ENCODE data around the gene ISCA2.
A peak's percentile ranks its signal among the peaks of the same experiment; 100 is the strongest.

ISCA2 gene

DNA sequence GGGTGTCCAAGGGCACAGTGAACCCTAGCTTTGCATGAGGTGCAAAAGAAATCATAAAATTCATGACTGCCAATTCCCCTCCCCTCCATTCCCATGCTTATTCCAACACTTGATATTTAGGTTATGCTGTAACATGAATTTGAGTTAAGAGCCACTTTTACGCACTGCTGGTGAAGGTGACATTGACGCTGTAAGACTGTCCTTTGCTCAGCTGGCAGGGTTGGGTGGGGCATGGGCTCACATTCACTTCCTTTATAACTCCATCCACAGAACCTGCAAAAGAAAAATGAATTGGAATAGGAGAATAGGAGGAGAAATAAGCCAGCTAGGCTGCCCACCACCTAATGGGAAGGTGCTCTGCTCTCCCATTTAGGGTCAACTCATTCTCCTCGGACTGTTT lies 7.4 kb upstream of the ISCA2 start:
- DNase-seq = no peak

DNA sequence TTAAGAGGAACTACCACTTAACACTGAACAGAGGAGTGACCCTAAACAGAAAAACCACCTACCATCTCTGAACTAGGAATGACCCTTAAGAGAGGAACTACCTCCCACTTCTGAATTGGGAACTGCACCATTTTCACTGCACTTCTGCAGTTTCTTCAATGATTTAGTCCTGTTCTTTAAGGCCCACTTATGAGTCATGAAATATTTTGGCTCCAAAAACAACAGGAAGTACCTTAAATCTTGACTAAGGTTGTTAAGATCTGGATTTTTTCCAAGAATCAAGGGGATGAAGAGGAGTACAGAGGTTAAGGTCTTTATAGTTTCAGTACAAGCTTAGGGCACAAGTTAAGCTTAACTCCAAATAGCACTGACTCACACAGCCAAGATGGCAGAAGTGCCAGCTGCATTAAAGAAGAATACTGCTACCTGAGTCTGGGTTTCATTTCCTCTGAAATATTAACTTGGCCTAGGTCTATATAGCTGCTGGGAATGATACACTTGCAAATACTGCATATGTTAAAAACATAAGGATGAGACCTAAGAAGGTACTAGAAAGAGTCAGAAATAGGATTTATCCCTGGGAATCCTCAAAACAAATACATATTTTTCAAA lies 4.7 kb upstream of the ISCA2 start:
- DNase-seq = no peak

DNA sequence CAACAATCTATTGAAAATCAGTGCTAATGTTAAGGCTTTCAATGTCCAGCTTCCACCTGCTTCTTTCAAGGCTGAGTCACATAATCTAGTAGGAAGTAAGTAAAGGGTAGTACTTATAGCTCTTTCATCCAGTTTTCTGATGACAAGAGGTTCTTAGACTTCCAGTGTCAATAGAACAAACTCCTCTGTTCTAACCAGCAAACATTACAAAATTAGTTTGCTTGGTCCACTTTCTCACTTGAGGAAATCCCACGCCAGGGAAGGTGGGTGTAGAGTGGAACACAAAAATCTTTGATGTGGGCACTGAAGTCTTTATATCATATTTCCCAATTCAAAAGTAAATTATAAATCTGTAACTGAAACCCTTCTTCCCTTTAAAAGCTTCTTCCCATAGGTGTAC lies 3.1 kb upstream of the ISCA2 start:
- no peak for DNase-seq

DNA sequence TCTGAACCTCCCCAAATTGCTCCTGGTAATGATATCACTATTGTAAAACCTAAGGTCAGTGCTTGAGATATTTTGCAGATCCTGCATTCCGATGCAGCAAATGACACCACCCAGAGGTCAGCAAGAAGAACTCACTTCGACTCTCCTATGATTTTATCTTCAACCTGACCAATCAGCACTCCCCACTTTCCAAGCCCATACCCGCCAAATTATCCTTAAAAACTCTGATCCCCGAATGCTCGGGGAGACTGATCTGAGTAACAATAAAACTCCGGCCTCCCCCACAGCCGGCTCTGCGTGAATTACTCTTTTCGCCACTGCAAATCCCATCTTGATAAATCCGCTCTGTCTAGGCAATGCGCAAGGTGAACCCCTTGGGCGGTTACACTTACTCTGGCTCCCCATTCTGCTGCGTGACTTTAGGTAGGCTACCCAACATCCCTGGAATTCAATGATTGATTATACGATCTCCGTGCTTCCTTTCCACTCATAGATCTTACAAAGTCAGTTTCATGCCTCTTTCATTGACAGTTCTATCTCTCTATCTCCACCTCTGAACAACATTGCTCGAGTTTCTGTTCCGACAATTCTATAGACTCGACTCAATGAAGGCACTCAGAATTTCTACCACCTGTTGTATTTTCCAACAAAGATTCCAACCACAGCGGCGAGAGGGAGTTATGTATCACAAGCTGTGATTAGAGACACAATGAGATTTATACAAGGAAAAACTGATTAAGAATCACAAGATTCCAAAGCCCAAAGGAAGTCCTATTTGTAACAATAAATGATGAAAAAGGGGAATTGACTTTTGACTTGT lies 1.4 kb upstream of the ISCA2 start:
- peak; percentile 31 to 32 for DNase-seq

DNA sequence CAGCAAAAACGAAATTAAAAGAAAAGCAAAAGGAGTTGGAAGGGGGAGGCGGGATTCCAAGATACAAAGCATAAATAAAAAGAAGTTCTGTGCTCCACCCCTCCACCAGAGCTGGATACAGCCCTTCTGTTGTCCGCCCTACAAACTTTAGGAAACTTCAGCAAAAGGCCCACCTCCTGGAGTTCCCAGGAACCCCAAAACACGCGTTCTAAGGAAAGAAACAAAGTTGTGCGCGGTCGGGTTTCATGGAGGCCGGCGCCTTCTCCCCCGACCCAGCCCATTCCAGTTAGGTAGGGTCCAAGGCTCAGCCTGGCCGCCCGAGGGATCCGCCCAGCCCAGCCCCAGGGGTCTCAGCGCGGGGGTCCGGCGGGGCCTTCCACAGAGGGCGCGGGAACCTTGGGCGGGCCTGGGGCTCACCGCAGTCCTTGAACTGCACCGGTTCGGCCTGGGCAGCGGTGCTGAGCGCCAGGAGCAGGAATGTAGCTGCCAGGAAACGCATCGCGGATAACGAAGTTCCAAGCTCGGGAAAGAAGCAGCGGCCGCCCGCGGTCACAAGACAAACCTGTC lies 706 bp upstream of the ISCA2 start, which contains the start of gene NPC2:
TSS of gene NPC2 (minus strand) at position 530 of the 567 bp plus-strand sequence. CDS start at position 499, 31 bp downstream.
- DNase-seq = peak in 1 of 2 donors; percentile 8

DNA sequence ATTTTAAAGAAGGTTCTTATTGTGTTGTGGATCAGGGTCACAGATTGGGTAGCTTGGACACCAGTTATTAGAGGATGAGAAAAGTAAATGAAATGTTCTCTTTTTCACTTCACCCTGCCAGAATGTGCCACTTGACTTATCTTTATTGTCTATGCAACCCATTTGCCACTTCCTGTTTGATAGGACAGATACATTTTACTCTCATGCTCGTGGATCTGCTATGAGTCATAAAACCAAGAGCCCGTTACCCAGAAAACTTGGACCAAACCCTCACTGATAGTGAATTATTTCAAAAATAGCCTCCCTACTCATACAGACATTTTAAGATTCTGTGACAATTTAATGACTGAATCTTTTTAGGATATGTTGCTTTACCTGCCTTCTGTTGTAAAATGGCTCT lies 1.8 kb downstream of the ISCA2 start:
- peak in 1 of 2 donors; percentile 55 for DNase-seq

DNA sequence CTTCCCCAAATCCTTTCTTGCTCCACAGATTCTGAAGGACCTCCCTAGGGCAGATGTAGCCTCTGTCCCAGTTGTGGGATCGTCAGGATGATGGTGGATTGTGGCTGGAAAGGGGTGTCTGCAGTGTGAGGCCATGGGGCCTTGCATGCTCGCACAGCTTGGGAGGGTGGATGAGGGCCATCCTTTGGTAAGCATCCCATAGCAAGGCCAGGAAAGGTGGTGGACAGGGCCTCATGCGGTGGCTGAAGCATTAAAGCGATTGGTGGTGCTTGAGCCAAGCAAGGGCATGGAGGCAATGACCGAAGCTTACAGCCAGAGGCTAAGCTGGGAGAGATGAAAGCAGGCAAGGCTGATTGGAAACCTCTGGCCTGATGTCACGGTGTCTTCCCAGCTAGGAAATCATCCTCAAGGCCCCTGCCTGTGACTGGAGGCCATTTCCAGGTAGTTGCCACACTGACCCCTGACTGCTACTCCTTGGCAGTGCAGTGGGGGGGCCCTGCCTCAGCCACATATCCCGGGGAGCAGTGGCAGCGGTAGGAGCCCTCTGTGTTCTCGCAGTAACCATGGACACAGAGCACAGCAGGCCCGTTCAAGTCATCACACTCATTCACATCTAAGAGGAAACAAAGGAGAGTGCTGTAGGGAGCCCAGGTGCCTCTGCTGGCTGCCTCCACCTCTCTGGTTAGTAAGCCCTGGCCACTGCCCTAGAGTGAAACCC lies 7.0 kb downstream of the ISCA2 start:
- DNase-seq = no peak

DNA sequence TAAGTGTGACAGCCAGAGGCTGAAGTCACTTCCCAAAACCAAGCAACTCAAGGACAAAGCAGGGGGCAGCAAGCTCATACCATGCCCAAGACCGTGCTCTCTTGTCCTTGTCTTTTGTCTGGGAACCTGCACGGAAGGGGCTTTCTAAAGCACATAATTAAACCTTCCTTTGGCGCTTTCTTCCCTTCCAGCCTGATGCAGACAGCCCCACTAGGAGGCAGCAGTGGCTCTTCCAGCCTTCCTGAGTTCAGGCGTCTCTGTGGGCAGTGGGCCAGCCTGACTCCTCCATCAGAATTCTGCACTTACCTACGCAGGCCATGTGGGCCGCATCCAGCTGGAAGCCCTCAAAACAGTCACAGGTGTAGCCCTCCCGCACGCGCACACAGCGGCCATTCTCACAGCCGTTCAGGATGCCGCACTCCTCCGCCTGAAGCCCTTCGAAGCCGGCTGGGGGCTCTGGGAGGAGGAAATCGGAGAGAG lies 7.6 kb downstream of the ISCA2 start:
- DNase-seq = no peak

DNA sequence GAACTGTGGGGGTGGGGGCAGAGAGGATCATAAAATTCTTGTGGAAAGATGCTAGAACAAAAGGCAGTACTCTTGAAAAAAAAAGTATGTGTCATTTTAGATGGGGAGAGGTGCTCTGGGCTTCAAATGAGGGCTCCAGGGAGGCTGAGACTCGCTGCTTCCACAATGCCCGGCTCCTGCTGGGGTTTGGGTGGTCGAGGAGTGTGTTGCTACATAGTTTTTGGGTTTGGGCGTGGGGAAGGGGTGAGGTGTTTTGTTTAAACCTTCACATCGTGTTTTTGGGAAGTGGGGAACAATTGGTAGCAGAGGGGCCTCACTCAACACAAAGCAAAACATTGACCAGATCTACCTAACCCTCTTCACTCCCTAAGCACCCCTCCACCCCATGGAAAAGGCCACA lies 8.1 kb downstream of the ISCA2 start:
- no peak for DNase-seq

DNA sequence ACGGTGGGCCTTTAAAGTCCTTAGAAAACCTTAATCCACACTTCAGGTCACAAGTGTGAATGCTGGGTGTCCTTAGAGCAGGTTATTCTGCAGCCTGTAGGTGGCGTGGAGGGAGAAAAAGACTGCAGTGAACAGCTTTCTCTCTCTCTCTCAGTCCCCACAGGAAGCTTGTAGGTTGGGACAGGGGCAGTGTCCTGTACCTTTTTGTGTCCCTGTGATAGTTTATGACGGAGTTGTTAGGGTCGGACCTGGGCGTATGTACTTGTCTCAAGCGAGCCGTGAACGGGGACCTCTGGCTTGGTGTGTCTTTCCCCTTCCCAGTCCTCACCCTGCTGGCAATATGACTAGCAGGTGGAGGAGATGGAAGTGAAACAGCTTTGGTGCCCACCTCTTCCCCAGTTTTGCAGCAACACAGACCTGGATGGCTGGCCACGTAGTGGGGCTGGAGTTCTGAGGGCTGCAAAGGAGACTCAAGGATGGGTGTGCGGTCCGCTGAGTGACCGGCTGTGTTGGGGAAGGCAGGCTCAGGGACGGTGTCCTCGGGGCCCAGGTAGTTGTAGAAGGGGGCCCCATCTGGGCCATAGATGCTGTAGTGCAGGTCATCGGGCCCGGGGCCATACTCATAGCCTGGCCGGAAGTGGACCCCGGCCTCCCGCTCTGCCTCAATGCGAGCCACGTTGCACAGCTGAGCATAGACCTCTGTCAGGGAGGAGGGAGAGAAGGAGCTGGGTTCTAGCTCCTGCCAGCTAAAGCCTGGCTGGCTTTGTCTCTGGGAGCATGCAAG lies 8.9 kb downstream of the ISCA2 start:
- DNase-seq = no peak

DNA sequence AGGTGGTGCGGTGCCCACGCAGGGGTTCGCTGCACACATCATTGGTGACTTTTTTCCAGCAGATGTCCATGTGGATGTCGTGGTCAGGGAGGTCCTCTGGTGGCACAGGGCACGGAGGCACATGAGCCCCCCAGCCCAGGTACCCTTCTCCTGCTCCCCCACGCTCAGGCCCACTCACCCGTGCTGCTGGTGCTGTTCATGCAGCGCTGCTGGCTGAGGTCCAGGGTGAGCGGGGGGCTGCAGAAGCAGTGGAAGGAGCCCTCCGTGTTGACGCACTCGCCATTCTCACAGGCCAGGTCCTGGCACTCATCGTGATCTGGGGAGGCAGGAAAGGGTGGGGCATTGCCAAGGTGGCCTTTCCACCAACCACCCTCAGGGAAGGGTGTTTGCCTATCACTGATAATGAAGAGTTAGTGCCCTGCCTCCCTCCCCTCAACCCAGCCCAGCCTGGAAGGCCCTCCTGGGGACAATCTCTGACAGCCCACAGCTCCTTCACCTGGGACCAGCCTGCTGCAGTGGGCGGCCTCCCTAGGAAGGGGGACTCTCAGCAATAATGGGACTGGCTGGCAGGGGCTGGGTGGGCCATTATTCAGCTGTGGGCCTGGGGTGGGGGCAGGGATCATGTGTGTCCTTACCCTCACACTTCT lies 9.8 kb downstream of the ISCA2 start:
- no peak for DNase-seq

DNA sequence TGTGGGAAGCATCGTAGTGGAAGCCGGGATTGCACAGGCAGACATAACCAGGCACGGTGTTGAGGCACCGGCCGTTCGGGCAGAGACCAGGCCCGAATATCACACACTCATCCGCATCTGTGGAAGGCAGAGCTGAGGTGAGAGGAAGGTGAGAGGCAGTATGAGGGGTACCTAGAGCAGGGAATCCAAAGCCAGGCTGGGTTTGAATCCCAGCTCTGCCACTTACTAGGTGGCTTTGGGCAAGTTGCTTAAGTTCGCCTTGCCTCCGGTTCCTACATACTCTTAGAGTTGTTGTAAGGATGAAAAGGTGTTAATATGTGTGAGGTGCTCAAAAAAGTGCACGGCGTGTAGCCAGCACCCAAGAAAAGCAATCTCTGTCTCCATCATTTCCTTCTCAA lies 10.4 kb downstream of the ISCA2 start:
- DNase-seq = no peak

DNA sequence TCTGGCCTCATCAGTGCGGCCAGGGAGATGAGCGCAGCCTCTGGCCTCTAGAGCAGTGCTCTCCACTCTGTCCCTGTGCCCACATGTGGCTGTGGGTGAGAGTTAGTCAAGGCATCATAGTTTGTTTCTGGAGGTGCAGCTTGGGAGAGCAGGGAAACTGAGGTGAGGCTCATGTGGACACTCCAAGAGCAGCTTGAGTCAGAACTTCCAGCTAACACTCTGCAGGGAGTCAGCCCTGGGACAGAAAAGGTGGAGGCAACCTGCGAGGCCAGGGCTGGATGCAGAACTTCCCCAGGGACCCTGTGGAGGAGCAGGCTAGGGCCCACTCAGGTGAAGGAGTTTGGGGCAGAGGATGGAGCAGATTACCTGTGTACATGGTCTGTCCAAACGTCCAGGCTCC lies 10.8 kb downstream of the ISCA2 start:
- DNase-seq = no peak

DNA sequence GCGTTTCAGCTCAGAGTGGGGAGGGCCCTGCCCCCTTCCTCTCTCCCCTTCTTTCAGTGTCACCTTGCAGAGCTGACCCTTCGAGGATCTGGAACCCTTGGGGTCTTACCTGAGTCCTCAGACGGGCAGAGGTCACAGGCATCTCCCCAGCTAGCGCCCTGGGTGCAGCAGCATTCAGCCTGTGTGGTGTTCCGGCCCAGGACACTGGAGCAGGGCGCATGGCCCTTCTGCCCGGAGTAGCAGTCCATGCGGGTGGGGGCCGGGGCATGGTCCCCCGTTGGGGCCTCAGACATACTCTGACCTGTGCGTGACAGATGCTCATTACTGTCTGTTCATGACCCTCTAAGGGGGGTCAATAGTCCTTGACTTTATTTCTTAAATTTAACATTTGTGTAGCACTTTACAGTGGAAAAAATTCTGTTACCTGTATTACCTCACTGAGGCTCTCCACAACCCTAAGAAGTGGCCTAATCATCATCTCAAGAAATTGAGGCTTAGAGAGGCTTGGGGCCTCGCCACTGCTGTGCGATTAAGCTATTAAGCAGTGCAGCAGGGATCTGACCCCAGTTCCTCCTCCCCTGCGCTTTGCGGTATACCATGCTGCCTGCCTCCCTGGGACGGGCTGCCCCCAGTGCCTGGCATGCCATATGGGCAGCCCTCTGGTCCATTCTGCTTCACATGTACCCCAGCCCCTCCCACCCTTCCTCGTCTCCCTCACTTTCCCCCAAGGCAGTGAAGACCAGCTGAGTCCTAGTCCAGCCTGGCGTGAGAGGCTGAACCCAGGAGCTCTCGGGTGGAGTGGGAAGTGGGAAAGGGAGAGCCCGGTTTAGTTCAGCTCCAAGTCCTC lies 11.5 kb downstream of the ISCA2 start:
- DNase-seq = no peak

DNA sequence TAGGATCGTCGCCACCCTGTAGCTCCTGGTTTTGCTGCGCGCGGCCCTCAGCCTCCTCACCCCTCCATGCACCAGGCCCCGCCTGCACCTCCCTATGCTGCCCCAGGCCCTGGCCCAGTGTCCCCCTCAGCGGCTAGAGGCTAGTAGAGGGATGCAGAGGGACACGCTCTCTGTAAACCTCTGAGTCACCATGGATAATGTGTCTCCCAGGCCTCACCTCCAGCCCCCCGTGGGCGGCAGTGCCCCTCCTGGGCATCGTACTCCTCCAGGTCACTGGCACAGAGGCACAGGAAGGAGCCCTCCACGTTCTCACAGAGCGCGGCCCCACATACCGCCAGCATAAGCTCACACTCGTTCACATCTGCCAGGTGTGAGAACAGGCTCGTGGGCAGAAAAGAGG lies 12.3 kb downstream of the ISCA2 start:
- DNase-seq = no peak

DNA sequence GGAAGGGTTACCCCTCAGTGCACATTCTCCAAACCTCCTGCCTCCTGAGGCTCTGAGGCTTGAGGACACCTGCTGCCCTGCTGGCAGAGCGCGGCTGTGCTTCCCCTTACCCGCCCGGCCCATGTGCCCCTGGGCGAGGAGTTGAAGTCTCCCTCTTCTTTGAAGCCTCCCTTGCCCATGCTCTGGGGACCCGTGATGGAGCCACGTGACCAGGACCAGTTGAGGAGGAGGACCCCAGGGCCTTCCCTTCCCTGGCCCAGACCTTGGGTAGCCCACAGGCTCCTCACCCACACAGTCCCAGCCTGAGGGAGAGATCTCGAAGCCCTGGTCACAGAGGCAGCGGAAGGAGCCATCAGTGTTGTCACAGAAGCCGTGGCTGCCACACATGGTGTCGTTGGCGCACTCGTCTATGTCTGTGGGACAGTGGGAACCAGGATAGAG lies 12.9 kb downstream of the ISCA2 start:
- no peak for DNase-seq

DNA sequence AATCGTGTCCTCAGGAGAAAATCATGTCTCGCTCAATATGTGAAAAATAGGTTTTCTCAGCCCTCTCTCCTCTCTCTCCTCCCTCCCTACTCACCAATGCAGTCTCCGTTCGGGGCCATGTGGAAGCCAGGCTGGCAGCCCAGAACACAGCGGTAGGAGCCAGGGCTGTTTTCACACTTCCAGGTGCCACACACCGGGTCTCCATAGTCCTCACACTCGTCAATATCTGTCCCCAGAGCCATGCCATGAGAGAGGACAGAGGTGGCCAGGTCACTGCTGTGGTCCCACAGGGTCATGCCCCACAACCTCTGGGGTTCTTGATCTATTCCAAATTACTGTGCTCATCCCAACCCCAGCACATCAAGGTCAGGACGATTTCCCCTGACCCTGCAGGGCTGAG lies 13.5 kb downstream of the ISCA2 start:
- no peak for DNase-seq

DNA sequence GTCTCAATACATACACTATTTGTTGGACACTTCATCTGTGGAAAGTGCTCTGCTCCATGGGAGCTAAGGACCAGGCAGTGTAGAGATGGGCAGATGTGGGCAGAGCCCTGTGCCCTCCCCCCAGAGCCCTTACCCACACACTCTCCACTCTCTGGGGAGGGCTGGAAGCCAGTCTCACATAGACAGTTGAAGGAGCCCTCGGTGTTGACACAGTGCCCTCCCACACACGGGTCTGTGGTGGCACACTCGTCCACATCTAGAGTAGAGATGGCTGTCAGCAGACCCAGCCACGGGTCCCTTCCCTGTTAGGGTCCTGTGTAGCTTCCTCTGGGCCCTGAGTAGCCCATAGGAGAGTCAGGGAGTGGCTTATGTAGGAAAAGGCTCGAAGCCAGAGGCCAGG lies 14.3 kb downstream of the ISCA2 start:
- no peak for DNase-seq

DNA sequence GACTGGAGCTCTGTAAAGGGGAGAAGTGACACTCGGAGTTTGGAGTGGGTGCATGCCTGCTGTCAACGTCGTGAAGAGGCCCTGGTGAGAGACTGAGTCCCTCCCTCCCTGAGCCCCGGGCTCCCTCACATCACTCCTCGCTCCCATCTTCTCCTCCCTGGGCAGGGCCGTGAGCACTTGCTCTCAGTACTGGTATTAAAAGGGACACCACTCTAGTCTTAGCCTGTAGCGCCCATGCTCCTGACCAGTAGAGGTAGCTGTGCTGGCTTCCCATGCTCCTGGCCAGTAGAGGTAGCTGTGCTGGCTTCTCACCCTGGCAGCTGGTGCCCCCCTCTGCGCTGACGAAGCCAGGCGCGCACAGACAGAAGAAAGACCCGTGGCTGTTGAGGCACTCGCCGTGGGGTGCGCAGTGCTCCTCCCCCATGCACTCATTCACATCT lies 14.7 kb downstream of the ISCA2 start:
- no peak for DNase-seq

DNA sequence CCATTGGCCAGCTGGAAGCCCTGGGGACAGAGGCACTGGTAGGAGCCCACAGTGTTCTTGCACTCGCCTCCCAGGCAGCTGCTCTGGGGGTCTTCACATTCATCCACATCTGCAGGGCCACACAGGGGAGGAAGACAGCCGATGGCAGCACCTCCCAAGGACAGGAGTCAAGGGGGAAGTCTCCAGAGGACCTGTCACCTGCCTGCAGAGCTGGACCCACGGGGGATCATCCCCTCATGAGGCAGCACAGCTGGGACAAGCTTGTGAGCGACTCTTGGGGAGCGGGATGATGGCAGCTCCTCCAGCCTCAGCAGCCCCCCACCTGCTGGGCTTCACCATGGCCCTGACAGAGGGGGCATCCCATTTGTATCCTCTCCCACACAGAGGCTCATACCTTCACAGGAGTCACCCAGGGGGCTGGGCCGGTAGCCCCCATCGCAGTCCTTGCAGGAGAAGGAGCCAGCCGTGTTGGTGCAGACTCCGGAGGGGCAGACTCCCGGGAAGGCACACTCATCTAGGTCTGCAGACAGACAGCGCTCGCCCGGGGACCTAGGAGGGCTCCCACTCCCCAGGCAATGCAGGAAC lies 15.4 kb downstream of the ISCA2 start:
- DNase-seq = no peak
